GM18873 (cell line): Measurements from ENCODE around the gene NFATC2.

ENCODE experiments used
- ATAC-seq: cut with Tn5 transposase; IDR thresholded peaks from one replicate; pipeline ENCODE4 v1.9.1; 2021; ENCODE audit warnings: mild to moderate bottlenecking, moderate library complexity, moderate number of reproducible peaks; ENCODE audit not compliant: unreplicated experiment, low FRiP score

The NFATC2 gene

DNA sequence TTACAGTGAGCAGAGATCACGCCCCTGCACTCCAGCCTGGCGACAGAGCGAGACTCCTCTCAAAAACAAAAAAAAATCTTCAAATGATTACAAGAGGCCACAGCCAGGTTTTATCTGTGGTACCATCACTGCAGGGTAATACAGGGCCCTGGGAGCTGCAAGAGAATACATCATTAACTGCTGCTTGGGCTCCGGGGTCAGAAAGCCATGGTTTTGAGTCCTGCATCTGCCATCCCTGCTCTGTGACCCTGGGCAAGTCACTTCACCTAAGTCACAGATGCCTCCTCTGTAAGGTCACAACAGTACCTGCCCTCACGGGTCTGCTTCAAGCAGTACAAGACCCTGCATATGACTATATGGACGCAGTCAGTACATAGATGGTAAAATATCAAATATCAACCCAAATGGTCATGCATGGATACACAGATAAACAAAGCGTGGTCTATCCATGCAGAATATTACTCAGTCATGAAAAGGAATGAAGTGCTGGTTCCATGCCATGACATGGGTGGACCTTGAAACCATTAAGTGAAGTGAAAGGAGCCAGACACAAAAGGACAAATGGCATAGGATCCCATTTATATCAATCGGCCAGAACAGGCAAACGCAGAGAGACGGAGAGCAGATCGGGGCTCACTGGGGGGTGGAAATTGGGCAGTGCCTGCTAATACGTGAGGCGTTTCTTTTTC is 83.6 kb downstream of the NFATC2 start:
- ATAC-seq: no peak

DNA sequence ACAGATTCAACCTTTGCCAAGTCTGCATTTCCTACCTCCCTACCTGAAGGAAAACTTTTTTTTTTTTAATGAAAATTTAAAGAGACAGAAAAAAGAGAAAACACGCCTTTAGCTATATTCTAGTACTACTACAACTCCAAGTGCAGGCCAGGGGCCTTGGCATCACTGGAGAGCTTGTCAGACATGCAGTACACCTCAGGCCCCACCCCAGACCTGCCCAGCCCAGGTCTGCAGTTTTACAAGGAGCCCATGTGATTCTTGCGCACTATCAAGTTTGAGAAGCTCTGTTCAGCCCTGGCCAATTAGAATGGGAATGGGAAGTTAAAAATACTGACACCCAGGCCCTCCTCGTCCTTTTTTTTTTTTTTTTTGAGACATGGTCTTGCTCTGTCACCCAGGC is 85.0 kb downstream of the NFATC2 start:
- ATAC-seq: no peak

DNA sequence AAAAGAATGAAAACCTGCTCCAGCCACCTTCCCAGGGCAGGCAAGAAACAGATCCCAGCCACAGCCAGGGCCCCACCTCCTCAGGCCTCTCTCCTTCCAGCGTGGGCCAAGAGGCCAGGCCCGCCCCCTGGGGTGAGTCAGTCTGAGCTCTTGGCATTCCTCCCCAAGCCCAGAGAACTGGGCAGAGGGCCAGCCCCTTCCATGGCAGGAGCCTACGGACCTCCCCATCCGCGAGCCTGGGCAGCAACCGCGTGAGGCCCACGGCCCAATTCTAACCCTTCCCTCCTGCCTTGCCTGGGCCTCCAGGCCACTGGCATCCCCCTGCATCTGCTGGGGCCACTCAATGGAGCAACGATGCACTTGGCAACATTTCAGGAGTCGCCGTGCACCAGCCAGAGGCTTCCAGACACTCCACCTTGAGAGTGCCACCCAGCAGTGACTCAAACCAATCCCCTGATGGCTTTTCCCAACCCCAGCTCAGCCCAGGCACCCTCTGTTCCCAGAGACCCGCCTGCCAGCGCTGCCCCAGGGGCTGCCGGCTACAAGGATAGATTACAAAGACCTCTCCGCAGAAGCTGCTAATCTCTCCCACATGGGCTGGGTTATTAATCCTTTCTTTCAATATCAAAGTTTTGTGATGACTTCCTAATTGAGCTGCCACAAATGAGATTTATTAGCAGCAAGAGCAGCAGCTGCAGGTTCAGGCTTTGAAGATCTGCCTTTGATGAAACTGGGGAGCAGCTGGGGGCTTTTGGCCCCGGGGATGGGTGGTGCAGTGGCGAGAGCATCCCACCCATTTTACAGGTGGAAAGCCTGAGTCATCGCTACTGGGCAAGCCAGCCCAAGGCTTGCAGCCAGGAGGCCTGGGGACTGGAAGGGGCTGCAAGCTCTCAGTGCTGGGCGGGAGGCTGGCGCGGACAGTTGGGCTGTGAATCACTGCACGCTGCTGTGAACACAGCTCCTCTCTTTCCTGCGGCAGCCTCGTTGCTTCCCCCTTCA is 85.7 kb downstream of the NFATC2 start:
- ATAC-seq: no peak

DNA sequence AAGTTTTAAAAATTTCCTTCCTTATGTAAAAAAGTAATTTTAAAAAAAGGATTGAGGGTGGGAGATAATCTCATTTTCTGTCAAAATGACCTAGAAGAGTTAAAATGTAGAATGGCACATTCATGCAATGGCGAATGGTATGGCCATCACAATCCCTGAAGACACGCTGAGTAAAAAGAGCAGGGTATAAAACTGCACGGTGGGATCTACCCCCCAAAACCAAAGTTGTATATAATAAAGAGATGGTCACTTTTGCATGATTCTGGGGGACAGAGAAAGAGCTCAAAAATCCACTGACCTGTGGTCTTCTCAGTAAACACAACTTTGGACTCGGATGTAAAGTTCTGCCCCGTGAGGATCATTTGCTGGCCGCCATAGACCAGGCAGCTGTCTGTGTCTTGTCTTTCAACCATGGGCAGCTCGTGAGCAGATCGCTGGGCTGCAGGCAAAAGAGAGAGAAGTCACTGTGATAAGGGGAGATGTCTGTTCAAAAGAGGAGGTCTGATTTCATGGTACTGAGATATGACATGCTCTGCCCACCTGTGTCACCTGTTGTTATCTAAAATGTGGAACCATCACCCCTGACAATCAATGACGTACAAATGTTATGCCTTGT is 88.2 kb downstream of the NFATC2 start:
- ATAC-seq: no peak

DNA sequence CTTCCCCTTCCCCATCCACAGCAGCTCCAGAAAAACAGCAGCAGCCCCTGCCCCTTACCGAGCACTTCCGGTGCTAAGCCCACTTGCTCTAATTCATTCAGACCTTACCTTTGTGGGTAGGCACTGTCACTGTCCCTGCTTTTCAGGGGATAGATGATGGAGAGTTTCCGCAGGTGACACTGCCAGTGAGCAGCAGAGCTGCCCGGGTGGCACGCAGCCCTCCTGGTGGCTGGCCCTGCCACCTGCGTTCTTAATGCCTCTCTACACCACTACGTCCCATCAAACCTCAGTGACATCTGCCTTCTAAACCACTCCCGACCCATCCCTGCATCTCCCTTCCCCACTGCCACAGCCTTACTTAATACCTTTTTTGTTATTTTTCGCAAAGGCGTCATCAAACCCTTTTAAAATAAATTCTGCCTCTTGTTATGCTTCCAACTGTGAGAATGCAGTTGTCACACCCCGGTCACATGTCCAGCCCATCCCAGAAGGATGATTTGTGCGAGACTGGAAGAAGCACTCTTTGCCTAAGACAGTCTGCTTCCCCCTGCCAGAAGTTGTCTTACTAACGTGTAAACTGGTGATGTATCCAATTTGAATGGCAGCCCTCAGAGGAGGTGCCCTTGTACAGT is 89.7 kb downstream of the NFATC2 start:
- no peak for ATAC-seq

DNA sequence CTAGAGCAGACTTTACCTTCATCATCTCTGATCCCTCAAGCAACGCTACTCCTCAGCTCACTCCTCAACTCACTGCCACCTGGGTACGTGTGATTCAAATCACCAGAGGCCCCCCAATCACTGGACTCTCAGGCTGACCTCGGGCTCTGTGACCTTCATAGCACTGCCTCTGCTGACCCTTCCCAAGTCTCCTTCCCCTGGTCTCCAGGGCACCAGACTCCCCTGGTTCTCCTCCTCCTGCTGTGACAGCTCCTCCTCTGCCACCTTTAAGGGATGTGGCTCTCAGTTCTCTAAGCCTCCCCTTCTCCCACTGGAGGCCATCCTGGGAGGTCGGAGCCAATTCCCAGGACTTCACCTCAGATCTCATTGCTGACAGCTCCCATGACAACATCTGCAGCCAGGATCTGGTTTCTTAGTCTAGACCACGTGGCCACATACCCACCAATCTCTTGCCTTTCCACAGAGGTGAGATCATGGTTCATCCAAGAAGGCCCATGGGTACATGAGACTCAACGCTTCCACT is 90.4 kb downstream of the NFATC2 start:
- no peak for ATAC-seq

DNA sequence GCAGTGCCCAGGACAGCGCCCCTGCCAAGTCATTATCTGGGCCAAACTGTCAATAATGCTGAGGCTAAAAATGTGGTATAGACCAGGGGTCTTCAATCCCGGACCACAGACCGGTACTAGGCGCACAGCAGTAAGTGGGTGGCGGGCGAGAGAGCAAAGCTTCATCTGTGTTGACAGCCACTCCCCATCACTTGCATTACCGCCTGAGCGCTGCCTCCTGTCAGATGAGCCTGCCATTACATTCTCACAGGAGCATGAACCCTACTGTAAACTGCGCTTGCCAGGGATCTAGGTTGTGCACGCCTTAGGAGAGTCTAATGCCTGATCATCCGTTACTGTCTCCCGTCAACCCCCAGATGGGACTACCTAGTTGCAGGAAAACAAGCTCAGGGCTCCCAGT is 91.0 kb downstream of the NFATC2 start:
- ATAC-seq: no peak

DNA sequence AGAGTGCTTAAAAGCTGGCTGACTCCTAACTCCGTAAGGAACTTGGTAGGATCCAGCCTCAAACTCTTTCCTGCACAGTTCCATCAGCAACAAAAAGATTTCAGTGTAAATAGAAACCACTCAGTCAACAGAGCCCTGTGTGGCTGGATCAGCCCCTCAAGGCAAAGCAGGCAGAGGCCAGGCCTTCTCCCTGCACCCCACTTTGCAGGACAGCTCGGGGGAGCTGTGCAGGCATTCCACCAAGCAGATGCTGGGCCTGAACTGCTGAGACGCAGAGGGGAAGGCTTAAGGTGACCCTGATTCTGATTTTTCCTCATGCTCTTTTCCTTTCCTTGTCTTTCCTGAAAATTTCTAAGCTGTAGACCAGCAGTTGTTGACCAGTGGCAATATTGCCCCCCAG is 91.5 kb downstream of the NFATC2 start:
- no peak for ATAC-seq

DNA sequence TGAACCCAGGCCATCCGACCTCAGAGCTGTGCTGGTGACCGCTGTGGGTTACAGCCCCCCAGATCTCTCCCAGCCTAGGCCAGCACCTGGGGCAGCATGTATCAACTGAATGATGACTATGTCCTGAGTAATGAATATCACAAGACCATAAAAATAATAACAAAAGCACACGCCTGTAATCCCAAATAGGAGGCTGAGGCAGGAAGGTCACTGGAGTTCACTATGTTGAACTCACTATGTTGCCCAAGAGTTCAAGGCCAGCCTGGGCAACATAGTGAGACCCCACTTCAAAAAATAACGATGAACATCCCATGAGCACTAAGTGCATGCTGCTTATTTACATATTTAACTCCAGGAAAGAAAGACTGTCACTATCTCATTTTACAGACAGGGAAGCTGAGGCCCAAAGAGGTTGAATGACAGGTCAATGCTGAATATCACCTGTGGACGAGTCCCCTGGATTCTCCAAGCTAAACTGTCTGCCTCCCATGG is 92.3 kb downstream of the NFATC2 start:
- no peak for ATAC-seq

DNA sequence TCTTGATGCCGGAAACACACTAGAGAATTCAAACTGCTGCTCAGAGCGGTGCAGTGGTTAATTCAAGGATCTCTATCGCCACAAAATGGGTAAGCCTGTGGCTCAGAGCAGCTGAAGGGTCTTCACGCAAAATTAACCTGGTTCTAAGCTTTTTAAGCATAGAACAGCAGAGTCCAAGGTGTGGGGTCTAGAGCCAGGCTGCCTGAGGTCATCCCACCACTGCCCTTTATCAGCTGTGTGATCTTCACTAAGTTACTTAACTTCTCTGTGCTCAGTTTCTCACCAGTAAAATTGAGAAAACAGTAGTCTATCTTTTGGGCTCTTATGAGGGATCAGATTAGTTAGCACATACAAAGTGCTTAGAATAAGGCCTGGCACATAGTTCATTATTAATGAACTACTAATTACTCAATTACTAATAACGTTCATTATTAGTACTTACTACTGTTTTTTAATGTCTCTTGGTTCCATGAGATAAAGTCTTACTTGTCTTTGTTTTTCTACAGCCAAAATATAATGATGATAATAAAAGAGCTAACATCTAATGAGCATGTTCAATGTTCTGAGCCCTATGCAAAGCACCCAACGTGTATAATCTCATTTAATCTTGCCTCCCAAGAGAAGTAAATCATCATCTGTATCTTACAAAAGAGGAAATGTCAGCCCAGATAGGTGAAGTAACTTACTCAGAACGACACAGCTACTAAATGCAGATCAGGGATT is 92.9 kb downstream of the NFATC2 start:
- ATAC-seq: no peak

DNA sequence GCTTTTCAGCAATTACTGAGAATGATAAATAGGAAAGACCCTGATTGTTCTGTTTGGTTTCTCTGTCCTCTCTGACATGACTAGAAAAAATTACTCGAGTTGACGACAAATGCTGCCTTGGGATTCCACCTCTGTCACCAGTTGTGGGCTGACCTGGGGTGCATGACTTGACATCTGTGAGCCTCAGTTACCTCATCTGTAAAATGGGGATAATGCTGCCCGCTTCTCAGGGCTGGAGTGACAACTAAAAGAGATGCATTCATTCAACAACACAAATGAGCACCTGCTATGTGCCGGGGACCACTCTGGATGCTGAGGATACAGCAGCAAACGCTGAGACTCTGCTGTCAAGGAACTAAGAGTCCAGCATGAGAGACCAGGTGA is 94.8 kb downstream of the NFATC2 start:
- no peak for ATAC-seq

DNA sequence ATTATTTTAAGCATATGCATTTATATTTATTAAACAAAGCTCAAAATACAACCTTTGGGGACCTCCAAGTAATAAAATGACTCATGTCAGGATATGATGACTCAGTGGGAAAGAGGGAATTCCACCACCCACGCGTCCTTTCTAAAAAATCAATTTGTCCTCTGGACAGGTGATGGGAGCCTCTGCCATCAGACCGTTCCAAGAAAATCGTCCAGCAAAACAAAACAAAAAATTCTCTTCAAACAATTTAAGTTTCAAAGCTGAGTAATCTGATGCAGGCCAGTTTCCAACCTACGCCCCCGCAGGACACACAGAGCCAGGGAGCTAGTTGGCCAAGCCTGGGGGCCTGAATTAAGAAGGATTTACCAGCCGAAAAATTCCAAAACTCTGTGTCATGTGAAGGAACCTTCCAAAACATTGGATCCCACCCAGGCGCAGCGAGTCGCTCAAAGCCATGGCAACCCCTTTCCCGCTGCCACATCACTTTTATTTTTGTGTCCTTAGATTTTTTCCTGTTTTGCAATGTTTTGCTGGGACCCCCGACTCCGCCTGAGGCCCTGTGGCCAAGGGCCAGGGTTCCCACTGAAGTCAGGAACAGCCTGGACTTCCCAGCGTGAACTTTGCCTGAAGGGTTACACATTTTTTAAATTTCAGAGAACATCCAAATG is 95.3 kb downstream of the NFATC2 start:
- no peak for ATAC-seq

DNA sequence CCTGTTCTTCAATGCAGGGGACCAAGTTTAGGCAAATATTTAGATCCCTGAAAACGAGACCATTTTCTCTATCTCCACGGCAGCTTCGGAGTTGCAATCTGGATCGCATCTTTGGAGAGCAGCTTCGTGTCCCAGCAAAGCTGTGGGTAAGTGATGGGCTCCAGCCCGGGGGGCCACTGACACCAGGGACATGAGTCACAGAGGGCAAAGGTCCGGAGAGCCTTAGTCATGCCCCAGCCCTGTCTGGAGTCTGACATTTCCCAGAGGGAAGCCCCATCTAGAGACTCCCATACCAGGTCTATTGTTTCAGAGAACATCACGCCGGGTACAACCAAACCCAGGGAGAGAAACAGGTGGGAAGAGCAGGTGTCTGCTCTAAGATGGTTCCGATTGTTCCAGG is 95.9 kb downstream of the NFATC2 start:
- no peak for ATAC-seq

DNA sequence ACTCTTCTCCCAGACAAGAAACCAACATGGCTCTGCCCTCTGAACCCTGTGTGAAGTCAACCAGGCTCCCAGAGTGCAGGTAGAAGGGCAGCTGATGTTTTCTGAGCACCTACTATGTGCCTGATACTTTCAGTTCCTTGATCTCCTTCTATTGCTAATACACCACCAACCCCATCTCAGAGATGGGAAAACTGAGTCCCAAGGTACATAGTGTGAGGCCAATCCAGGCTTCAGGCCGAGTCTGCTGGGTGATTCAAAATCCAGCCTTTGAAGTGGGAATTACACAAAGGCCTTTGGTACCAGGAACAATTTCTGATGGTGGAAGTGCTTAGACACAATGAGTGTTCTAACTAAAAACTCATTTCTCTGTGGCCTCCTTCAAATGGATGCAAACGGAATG is 96.3 kb downstream of the NFATC2 start:
- no peak for ATAC-seq

DNA sequence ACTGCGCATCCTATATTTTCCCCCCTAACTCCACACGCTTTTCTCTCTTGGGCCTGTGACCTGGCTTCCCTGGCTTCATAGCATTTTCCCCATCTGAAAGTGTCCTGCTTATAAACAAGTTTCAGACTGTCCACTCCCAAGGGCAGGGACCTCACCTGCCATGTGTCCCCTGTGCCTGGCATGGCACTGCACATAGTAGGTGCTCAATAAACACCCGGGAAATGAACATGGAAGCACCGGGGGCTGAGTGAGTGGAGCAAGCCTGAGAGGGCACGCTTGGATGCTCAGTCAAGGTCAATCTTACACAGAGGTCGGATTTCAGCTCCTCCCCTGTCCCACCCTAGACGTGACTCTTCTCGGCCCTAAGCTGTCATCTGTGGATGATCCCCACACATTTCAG is 96.9 kb downstream of the NFATC2 start:
- ATAC-seq: no peak

DNA sequence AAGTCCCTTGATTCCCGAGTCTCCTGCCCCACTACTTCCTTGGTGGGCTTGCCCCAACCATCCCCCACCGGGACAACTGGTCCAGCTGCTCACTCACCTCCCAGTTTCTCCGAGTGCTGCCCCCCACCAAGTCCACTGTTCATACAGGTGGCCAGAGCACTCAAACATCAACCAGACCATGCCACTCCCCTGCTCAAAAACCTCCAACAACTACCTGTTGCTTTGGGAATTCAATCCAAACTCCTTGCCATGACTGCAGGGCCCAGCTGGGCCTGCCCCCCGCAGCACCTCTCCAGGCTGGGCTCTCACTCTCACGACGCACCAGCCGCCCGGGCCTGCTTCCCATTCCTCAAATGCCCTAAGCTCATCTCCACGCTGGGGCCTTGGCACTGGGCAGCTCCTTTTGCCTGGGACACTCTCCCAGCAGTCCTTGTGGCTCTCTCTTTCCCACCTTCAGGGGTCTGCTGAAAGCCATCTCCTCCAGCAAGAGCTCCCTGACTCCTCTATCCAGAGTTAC is 97.5 kb downstream of the NFATC2 start:
- ATAC-seq: no peak

DNA sequence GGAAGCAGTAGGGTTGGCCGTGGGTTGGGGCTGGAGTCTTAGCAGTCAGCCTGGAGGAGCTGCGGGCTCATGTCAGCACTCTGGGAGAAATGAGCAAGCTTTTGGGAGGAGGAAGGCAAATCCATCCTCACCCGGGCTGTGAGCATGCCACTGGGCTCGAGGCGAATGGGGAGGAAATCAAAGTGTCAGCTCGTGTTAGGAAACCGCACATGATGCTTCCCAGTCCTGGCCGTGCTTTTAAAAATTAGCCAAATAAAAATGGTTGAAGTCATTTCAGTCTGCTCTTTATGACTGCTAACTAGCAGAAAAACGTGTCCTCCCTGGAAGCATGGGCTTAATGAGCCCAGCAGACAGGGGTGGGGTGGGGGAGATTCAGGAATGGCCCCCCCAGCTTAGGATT is 98.1 kb downstream of the NFATC2 start:
- ATAC-seq: no peak

DNA sequence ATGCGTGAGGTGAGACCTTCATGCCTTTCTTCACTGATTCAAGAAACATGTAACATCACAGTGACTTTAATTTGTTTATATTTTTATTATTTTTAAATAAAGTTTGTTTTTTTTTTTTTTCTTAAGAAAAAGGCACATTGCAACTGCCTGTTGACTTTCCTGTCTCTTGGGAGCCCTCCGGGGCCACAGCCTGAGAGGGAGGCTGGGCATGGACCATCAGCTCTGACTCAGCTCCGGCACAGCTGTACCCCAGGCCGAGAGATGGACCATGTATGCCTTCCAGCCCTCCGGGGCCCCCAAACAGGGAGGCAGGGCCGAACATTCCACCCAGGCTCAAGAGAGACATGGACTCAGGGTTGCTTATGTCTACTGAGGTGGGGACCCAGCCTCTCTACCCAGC is 99.9 kb downstream of the NFATC2 start:
- no peak for ATAC-seq

DNA sequence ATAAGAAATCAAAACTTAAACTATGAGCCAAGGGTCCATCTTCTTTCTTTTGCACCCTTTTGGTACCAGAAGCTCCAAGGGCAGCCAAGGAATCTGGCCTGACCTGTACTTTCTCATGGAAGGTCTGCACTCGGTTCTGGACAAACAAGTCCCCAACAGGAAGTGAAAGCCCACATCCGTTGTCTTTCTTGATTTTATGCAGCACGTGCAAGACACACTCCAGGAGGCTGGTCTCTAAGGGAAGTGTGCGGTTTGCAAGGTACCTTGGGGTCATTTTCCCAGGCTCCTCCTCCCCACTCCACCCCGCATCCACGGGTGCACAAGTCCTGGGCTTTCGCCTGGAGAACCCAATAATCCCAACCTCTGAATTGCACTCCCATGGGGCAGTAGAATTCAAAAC is 101.9 kb downstream of the NFATC2 start:
- no peak for ATAC-seq
